Fibroblast of skin of back (primary cell): ENCODE results near the gene GUCD1.
"Not testable (repeated sequence)": the region's sequence is repeated elsewhere in the genome, so short reads cannot be mapped to it uniquely, and the experiment has no call there.

ENCODE experiments used
- DNase-seq: peaks from one replicate; pipeline ENCODE4 v3.0.0-alpha.2; 2013

Gene GUCD1

DNA sequence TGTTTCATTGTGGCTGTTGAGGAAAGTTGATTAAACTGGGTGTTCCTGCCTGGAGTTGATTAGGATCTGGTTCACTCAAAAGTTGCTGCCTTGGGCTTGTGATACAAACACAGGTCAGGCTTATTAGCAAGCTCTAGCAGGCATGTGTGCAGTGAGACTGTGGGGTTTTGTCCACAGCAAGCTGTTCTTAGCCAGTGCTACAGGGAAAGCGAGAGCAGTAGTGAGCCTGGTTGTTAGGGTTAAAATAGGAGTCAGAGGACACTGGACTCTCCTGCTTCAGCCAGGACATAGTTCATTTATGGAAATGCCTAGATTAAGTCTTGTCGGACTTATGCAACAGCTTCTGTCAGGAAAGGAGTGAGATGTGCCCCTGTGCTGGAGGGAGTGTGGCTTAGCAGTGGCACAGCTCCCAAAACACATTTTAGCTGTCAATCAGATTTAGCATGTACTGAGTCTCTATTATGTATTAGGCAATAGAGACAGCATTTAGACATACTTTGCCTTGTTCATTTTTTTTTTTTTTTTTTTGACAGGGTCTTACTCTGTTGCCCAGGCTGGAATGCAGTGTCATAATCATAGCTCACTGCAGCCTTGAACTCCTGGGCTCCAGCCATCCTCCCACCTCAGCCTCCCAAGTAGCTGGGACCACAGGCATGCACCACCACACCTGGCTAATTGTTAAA is 9.6 kb upstream of the GUCD1 start:
- DNase-seq: no peak

DNA sequence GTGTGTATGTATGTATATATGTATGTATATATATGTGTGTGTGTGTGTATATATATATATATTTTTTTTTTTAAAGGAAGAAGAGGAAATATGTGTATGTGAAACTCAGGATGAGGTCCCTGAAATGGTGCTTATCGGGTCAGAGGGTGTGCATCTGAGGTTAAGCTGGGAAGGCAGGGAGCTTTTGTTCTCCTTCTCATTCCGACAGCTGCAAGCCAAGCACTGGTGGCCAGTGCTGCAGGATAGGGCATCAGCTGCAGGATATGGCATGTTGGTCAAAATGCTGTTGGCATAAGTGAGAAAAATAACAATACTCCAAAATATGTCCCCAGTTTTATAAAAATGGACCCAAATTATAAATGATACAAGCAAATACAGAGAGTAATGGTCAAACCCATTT is 8.3 kb upstream of the GUCD1 start:
- DNase-seq: no peak

DNA sequence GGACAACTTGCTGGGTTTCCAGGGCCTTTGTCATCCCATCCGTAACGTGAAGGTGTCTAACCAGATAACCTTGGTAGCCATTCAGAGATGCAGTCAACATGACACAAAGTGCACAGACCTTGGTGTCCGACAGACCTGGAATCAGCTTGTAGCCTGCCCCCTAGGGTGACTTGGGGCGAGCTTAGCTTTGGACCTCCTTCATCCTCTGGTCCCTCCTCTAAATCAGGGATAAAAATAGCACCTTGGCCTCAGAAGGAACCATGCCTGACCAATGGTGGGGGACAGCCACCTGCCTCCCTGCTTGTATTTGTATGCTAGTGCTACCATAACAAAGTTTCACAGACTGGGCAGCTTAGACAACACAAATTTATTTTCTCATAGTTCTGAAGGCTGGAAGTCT is 4.5 kb upstream of the GUCD1 start:
- DNase-seq: no peak

DNA sequence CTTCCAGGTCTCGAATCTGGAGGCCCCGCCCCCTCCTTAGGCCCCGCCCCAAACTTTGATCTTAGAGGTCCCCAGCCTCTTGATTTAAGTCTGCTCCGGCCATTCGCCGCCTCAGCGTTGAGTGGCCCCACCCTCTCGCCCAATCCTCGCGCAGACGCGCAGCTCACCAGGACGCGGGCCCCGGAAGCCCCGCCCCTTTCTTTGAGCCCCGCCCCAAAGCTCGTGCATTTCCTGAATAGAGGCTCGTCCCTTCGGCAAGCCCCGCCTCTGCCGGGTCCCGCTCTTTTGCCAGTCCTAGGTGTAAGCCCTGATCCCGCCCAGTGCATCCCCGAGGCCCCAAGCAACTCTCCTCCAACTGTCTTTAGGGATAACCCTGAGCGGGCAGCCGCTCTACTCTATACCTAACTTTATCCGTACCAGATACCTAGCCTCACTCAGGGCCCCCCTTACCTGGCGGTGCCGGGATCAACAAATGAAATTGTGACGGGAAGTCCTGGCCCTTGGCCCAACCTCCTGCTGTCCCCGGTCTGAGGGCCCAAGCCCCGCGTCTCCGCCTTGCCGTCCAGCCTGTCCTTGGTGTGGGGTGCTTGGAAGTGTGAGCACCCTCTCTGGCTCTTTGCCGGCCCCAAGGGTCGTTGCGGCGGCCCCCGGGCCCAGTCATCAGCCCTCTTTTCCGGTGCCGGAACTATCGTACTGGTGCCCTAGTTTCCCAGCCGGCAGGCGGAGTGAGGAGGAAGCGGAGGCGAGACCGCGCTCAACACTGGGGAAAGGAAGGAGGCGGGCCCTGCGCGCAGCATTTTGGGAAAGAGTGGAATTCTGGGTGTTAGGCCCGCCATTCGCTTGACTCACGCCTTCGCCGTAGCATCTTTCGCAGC is 464 bp upstream of the GUCD1 start, which contains the start of gene SNRPD3:
TSS of gene SNRPD3 (plus strand) at position 835 of the 875 bp plus-strand sequence. CDS start 1,676 bp downstream, outside the sequence.
- DNase-seq: peak; percentile 98

DNA sequence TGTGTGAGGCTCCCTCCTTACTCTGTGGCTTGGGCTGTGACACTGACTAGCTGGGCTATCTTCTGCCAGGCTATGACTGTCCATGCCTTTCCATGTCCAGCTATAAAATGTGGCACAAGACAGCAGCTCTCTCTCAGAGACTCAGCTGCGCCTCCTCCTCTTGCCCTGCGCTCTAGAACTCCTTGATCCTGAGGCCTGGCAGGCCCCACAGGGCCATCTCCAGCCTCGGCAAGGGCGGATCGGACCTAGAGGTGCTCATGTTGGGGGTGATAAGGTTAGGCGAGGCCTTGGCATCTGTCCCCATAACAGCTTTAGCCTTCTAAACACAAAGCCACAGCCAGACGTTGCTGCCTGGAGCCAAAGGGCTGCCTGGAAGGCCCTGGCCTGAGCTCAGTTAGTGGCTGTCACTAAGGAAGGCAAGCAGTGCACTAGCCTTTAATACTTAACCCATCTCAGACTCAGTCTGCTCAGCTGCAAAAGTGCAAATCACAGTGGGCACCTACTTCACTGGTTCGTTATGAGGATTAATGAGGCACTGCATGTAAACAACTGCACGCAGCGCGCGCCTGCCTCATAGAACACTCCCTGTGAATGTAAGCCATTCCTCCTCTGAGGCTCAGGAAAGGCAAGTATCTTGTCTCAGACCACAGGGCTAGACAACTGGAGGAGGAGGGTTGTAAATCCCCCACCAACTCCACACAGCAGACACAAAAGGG is 1.2 kb downstream of the GUCD1 start:
- no peak for DNase-seq

DNA sequence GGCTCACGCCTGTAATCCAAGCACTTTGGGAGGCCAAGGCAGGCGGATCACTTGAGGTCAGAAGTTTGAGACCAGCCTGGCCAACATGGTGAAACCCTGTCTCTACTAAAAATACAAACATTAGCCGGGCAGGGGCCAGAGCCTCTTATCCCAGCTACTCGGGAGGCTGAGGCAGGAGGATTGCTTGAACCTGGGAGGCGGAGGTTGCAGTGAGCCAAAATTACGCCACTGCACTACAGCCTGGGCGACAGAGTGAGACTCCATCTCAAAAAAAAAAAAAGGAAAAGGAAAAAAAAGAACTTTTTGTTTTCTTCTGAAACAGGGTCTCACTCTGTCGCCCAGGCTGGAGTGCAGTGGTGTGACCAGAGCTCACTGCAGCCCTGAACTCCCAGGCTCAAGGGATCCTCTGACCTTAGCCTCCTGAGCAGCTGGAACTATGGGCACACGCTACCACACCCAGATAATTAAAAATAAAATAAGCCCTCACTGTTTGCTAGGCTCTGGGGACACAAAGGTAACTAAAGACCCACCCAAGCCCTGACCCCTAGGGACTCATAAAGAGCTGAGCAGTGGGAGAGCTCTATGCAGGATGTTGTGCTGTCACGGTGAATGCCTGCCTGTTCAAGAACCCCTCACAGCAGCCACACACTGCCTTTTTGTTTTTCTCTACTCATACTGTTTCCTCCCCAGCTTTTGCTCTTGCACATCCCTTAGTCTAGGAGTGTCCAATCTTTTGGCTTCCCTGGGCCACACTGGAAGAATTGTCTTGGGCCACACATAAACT is 2.2 kb downstream of the GUCD1 start:
- not testable (repeated sequence) for DNase-seq

DNA sequence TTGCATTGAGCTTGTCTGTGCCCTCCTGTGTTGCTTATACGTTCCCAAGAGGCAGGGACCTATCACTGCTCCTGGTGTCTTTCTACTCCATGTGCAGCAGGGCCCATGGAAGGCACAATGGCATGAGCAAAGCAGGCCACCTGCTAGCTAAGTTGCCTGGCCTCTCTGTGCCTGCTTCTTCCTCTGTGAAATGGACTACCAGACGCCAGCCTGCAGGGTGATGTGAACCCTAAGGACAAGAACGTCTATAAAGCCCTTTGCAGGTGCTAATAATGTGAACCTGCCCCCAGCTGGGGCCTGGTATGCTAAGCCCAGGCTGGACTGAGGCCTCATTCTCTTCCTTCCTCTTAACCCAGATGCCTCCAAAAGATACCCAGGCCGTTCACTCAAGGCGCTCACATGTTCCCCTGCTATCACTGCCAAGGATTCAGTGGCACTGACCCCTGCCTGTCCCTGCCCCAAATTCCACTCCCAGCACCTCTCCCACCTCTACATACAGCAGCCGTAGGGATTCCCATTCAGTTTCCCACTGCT is 4.0 kb downstream of the GUCD1 start:
- no peak for DNase-seq

DNA sequence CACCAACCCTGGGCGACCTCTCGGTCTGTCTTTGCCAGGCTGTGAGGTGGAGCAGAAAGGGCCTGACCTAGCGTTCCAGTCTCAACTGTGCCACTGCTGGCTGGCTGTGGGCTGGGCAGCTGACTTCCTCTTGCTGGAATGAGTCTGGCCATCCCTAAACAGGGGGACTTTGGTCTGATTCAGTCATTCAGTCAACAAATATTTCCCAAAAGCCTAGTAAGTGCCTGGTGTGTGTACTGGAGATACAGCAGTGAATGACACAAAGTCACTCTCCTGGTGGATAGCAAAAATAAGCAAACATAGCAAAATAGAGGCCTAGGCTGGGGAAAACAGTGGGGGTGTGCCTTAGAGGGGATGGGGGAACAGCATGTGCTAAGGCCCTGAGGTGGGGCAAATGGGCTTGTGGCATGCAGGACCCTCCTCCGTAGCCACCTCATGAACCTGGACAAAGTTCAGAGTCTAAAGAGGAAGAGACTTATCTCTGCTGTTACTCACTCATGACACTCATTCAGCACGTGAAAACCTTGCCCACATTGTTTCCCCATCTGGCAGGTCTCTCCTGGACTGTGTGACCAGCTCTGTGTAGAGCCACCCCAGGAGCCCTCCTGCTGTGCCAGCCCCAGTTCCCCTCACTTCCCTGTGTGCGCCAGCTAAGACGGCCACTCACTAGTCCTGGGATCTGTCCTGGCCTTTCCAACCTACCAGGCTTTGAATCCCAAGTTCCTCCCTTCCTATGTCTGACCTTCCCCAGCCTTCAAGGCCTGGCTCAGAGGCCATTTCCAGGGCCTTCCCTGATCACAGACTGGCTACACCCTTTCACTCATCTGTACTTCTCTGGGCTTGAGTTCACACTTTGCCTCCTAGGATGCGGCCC is 4.7 kb downstream of the GUCD1 start:
- DNase-seq: no peak

DNA sequence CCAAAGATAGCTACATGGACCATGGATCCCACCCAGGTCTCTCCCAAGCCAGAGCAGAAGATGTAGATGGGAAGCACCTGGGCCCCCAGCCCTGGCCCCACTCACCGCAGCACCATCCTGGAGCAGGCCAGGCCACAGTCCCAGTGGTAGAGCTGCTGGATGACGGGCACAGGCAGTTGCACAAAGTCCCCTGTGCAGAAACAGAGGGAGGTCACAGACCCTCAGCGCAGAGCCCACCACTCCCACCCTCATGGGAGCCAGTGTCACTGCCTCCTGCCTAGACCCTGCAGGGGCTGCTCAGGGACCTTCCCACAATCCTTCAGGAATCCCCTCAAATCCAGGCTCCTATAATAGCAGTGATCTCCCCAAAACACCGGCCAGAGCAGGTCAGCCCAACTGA is 6.1 kb downstream of the GUCD1 start:
- no peak for DNase-seq

DNA sequence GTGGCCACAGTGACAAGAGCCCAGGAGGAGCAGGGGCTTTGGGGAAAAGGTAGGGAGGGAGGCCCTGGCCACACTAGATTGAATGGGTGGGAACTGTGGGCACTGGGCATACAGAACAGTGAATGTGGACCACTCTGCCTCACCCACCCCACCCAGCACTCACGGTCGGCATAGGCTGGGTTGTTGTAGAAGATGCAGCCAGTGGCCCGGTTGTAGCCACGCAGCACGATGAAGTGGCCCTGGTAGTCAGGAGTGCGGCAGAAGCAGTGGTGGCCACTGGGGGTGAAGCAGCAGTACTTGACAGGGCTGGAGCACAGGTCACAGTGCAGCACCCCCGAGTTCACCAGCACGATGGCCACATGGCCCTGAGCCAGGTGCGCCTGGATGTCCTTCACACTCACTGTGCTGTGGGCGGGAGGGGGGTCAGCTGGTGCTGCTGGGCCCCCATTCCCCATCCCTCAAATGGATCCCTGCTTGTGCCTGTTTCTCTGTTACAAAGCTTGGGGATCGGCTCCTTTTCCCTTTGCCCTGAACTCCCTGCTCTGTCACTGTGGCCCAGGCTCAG is 11.2 kb downstream of the GUCD1 start:
- no peak for DNase-seq

DNA sequence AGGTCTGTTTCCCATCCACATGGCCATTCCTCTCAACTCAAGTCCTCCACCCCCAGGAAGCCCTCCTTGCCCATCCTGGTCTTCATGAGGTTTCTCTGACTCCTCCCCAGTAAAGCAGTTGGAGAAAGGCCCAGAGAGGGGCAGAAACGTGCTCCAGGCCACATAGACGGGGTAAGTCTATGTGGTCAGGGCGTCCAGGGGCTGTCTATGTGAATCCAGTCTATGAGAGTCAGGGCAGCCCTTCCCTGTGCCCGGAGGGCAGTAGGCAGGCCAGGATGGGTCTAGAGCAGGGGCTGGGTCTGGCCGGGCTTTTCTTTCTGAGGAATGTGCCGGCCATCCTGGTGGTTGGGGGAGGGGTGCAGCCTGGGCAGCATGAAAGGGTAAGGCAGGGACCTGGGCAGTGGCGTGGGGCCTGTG is 11.7 kb downstream of the GUCD1 start:
- DNase-seq: no peak

DNA sequence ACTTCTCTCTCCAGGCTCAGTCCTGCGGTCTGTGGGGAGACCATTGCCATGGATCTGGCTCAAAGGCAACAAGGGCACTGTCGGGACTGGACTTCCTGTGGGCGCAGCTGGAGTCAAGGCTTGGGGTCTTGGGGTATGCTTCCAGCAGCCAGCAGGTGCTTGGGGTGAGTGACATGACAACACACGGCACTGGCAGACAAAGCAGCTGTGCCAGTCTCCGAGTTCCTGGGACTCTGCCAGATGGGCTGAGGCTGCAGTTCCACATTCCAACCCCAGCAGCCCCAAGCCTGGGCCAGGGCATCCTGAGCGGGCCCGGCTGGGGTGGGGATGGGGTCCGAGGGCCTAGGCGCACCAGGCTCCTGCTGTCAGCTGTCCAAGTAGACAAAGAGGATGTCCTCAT is 12.3 kb downstream of the GUCD1 start:
- DNase-seq: no peak

DNA sequence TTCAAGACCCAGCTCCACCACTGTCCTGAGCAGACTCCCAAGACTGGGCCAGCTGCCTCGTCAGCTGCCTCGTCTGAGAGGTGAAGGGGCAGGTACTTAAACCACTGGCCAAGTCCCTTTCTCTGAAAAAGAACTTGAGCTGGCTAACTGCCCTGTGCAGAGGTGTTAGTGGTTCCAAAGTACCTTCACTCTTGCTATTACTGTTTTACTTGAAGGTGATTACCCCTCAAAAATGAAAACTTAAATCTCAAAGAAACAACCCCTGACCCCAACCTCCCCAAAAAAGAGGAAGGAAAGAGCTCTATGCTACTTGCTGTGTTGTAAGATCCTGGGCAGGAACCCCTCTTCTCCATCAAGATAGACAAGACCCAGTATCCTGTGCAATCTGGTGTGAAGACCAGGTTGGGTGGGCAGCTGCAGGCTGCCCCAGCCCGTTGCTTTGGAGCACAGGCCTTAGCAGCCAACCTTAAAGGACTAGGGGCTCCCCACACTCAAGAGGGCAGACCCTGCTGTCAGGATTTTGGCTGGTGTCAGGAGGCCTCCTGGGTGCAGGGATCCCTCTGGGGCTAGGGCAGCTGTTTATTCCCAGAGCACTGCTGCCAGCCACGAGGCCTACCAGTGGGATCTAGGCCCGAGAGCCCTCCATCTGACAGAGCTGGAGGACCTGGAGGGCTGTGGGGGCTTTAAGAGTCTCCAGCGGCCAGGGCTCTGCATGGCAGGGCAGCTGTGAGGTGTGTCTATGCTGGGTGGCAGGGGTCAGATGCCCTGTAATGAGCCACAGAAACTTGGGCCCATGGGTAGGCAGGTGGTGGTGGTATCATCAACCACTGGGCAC is 13.0 kb downstream of the GUCD1 start:
- DNase-seq: no peak

DNA sequence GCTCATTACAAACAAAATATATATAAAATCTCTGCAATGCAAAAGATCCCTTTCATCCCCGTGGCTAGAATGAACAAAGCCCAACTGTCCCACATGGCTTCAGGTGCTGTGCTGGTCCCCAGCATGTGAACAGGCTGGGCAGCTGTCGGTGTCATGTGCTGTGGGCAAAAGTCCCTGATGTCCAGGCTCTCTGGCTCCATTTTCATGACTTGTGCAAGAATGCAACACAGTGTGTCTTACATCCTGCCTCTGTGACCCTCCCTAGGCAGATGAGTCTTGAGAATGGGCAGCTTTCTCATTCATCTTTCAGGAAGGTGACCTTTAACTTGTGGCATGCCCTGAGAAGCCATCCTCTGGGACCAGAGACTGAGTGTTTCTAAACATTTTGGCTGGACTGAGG is 14.5 kb downstream of the GUCD1 start:
- DNase-seq: no peak

DNA sequence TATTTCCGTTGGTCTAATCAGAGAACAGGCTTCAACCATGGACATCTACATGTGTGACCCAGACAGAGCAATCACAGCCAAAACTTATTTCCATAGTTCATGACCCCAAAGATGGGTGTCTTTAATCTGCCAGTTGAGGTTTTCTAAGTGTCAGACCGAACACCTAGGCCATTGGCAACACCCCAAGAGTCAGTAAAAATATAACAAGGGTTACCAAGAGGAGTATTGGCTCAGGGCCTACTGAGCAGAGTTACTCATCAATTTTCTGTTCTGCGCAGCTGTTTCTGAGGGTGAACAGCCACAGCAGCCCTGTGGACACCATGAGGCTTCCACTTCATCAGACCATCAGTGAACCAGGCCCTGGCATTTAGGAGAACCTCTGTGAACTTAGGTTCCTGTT is 18.8 kb downstream of the GUCD1 start:
- DNase-seq: no peak

DNA sequence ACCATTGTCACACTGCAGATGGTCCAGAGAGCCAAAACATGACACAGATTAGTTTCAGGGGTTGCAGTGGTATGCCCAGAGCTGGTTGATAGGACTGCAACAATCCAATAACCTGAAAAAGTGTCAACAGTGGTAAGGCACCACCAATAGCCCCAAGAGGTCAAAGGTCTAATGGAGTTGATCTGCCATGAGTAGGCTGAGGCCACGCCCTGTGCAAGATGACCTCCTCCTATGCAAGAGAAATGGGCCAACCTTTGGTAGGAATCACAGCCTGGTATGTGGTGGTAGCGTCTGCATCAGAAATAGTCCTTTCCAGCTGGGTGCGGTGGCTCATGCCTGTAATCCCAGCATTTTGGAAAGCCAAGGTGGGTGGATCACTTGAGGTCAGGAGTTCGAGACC is 19.6 kb downstream of the GUCD1 start:
- DNase-seq: no peak

DNA sequence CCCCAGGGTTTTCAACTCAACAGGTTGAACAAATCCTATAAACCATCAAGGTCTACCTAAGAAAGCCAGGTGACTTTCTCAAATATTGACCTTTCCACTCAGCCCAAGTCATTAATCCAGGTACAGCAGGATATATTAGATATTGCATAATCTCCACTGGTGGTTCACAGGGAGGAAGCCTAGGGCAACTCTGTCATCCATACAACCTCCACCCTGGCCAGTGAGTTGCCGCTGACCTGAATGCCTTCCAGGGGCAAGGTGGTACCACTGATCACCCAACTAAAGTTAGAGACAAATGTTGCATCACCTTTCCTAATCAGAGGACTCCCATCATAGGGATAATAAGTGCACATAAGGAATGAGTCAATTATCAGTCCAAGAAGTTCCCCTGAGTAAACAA is 22.9 kb downstream of the GUCD1 start:
- DNase-seq: no peak

DNA sequence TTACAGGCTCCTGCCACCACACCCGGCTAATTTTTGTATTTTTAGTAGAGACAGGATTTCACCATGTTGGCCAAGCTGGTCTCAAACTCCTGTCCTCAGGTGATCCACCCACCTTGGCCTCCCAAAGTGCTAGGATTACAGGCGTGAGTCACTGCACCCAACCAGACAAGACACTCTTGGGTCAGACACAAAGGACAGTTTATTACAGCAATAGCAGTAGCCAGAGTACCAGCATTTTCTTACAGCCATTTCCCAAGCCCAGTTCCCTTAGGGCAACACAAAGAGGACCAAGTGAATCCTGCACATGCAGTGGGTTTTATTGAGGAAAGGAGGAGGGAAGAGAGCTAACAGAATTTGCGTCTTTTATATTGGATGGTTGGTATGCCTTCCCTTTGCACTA is 24.0 kb downstream of the GUCD1 start:
- not testable (repeated sequence) for DNase-seq

DNA sequence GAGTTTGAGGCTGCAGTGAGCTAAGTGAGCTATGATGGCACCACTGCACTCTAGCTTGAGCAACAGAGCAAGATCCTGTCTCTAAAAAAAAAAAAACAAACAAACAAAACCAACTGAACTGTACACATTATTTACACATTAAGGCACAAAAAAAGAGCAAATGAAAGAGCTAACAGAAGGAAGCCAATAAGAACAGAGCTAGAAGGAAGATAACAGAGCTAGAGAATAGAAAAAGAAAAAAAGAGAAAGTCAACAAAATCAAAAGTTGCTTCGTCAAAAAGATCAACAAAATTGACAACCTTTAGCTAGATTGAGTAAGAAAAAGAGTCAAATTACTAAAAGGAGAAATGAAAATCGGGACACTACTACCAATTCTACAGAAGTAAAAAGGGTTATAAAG is 25.0 kb downstream of the GUCD1 start:
- no peak for DNase-seq

DNA sequence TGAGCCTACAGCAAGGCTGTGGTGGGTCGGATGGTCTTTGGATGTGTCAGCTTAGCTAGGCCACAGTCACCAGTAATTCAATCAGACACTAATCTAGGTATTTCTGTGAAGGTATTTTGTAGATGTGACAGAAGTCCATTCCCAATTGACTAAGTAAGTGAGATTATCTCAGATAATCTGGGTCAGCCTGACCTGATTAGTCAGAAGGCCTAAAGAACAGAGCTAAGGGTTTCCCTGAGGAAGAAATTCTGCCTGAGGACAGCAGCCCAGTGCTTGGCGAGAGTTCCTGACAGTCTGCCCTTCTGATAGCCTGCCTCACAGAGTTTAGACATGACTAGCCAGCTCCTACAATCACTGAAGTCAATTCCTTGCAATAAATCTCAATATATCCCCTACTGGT is 28.7 kb downstream of the GUCD1 start:
- DNase-seq: no peak
